HepG2 (cell line): ENCODE data around the gene ZNF582. TPM values are rescaled to one million over a fixed set of nuclear protein-coding genes. Genes with fewer than 3 reads are reported as not detected.

ENCODE experiments used
- CAMTA2 ChIP-seq: sonication (generic); formaldehyde crosslinking; IDR thresholded peaks from 2 replicates; pipeline ENCODE4 v1.4.0; 2020; ENCODE audit warnings: mild to moderate bottlenecking, missing genetic modification reagents, borderline replicate concordance
- CTCF ChIP-seq: sonication (generic); formaldehyde crosslinking; IDR thresholded peaks from 2 replicates; pipeline ENCODE4 v1.5.0; 2020; ENCODE audit warnings: mild to moderate bottlenecking, missing genetic modification reagents, moderate library complexity
- ZIK1 ChIP-seq: sonication (generic); formaldehyde crosslinking; IDR thresholded peaks from 2 replicates; pipeline ENCODE4 v1.5.0; 2020; ENCODE audit warnings: mild to moderate bottlenecking, low read depth, missing genetic modification reagents, borderline replicate concordance
- ZNF747 ChIP-seq: sonication (generic); formaldehyde crosslinking; IDR thresholded peaks from 2 replicates; pipeline ENCODE4 v1.8.1; 2023; ENCODE audit warnings: missing genetic modification reagents, mild to moderate bottlenecking, borderline replicate concordance
- polyA plus RNA-seq, 8 experiments: library from polyadenylated mRNA; depleted of rRNA in 3 of 8; stranded (reverse) in 7 of 8; unstranded in 1 of 8; fragments of >200 nt; fragmentation: Illumina TruSeq in 4 of 8; extraction: Trizol in 4 of 8; gene quantifications; 2 replicates each; pipeline versions ENCODE4 v1.2.1 to v1.2.3, GENCODE V29; 2011 to 2016; ENCODE audit warnings: low read depth in 4 of 8, missing spikeins in 1 of 8, mixed read lengths in 1 of 8; ENCODE audit not compliant: insufficient read depth in 1 of 8
- total RNA-seq, 5 experiments: library from RNA; depleted of rRNA; stranded (reverse); fragments of >200 nt; fragmentation: Illumina TruSeq; extraction: Trizol; gene quantifications; 2 replicates each; pipeline ENCODE4 v1.2.3, GENCODE V29; 2016; ENCODE audit warnings: low read depth in 1 of 5
- TF ChIP-seq, protein P1 (sequence below): sonication (generic); formaldehyde crosslinking; IDR thresholded peaks from 2 replicates; pipeline ENCODE4 v1.5.0; 2020; ENCODE audit warnings: missing genetic modification reagents, mild to moderate bottlenecking, borderline replicate concordance
- TF ChIP-seq, protein P2 (sequence below): IDR thresholded peaks from 2 replicates; pipeline ENCODE4 v1.6.1; 2016; ENCODE audit warnings: missing compliant biosample characterization, missing genetic modification reagents, borderline replicate concordance
- TF ChIP-seq, protein P3 (sequence below): sonication (generic); formaldehyde crosslinking; IDR thresholded peaks from 2 replicates; pipeline ENCODE4 v1.4.0; 2020; ENCODE audit warnings: missing genetic modification reagents

Gene ZNF582
- total and polyA plus RNA-seq, 2 of the 13 experiments (the other 11 are each of a cell fraction or from before 2014, with no cell fraction given) = 0.83 to 1.6 TPM

DNA sequence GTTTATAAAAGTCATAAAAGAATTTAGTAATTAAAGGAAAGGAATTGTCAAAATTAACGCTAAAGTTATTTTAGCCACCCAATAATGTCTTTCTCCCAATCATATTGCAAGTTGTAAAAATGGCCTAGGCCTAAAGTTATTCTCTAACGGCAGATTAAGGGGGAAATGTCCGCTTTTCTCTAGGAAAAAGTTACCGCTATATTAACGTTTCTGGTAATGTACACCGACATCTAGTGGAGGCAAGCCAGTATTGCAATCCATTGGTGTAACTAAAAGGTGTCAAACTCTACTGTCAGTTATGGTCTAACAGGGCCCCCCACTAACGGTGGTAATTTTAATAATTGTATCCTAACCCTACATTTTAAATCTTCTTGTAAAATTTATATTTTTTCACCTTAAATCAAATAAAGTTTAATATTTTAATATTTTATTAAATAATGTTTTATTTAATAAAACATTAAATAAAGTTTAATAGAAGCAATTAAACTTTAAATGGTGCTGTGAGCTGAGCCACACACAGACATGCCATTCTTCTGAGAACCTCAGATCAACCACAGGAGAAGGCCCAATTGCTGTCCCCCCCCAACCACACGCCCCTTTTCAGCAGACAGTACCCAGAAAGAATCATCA is 42.8 kb downstream of the ZNF582 start (continued):
- TF ChIP-seq, protein P1, sequence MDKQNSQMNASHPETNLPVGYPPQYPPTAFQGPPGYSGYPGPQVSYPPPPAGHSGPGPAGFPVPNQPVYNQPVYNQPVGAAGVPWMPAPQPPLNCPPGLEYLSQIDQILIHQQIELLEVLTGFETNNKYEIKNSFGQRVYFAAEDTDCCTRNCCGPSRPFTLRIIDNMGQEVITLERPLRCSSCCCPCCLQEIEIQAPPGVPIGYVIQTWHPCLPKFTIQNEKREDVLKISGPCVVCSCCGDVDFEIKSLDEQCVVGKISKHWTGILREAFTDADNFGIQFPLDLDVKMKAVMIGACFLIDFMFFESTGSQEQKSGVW (CRISPR knock-in tag) = no peak
- TF ChIP-seq CAMTA2 (CRISPR knock-in tag) = no peak
- TF ChIP-seq, protein P2, sequence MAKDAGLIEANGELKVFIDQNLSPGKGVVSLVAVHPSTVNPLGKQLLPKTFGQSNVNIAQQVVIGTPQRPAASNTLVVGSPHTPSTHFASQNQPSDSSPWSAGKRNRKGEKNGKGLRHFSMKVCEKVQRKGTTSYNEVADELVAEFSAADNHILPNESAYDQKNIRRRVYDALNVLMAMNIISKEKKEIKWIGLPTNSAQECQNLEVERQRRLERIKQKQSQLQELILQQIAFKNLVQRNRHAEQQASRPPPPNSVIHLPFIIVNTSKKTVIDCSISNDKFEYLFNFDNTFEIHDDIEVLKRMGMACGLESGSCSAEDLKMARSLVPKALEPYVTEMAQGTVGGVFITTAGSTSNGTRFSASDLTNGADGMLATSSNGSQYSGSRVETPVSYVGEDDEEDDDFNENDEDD (CRISPR knock-in tag) = no peak
- peak; percentile 71 for TF ChIP-seq CTCF
- TF ChIP-seq, protein P3, sequence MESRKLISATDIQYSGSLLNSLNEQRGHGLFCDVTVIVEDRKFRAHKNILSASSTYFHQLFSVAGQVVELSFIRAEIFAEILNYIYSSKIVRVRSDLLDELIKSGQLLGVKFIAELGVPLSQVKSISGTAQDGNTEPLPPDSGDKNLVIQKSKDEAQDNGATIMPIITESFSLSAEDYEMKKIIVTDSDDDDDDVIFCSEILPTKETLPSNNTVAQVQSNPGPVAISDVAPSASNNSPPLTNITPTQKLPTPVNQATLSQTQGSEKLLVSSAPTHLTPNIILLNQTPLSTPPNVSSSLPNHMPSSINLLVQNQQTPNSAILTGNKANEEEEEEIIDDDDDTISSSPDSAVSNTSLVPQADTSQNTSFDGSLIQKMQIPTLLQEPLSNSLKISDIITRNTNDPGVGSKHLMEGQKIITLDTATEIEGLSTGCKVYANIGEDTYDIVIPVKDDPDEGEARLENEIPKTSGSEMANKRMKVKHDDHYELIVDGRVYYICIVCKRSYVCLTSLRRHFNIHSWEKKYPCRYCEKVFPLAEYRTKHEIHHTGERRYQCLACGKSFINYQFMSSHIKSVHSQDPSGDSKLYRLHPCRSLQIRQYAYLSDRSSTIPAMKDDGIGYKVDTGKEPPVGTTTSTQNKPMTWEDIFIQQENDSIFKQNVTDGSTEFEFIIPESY (CRISPR knock-in tag) = peak; percentile 81
- TF ChIP-seq ZIK1 (CRISPR knock-in tag) = no peak
- TF ChIP-seq ZNF747 (CRISPR knock-in tag) = no peak
